H1 (cell line): ENCODE measurements around the gene FIP1L1. TPM values are rescaled to one million over a fixed set of nuclear protein-coding genes. Genes with fewer than 3 reads are reported as not detected.

Experiments
- CTCF ChIA-PET: fragments of 300-600 bp; sonication (Branson Sonifier 250); formaldehyde crosslinking; loops from one replicate; lab custom pipeline; 2021; ENCODE audit not compliant: partially characterized antibody; lab: Charles Lee
- POLR2A ChIA-PET: fragments of 300-600 bp; sonication (Branson Sonifier 250); formaldehyde crosslinking; loops from one replicate; lab custom pipeline; 2021; ENCODE audit warnings: inconsistent platforms; ENCODE audit not compliant: partially characterized antibody; lab: Charles Lee
- DNase-seq, 2 experiments: peaks; one replicate each; pipeline versions ENCODE4 v3.0.0 to v3.0.0-alpha.2; 2010 to 2022; ENCODE audit warnings: low spot score in 2 of 2, low read depth in 1 of 2, mixed read lengths in 1 of 2
- FAIRE-seq: peaks from 2 replicates; lab custom pipeline; 2011; peaks lifted over from hg19 to GRCh38; lab: Jason Lieb, UNC
- H2AFZ ChIP-seq: 2 replicates; pipeline ENCODE4 v1.8.1; 2012; ENCODE audit warnings: low read length, inconsistent platforms
- H2AK5ac ChIP-seq: 2 replicates; pipeline ENCODE4 v1.6.1; 2013; ENCODE audit warnings: low read depth, low read length
- H2BK120ac ChIP-seq: replicated peaks from 2 replicates; pipeline ENCODE3; 2013; ENCODE audit warnings: low read depth, low read length, inconsistent platforms
- H2BK12ac ChIP-seq: 2 replicates; pipeline ENCODE4 v1.6.1; 2013; ENCODE audit warnings: low read depth, low read length
- H2BK15ac ChIP-seq: 2 replicates; pipeline ENCODE4 v1.6.1; 2013; ENCODE audit warnings: low read length
- H2BK20ac ChIP-seq: 2 replicates; pipeline ENCODE4 v1.6.1; 2013; ENCODE audit warnings: low read length
- H2BK5ac ChIP-seq: 2 replicates; pipeline ENCODE4 v1.6.1; 2013; ENCODE audit warnings: low read depth, low read length
- H3K14ac ChIP-seq: 2 replicates; pipeline ENCODE4 v1.6.1; 2013; ENCODE audit warnings: inconsistent platforms; ENCODE audit not compliant: insufficient read length
- H3K18ac ChIP-seq: 2 replicates; pipeline ENCODE4 v1.6.1; 2013; ENCODE audit warnings: low read length; ENCODE audit errors: extremely low read depth
- H3K23ac ChIP-seq: 2 replicates; pipeline ENCODE4 v1.6.1; 2013; ENCODE audit warnings: inconsistent platforms; ENCODE audit not compliant: insufficient read length
- H3K23me2 ChIP-seq: 2 replicates; pipeline ENCODE4 v1.6.1; 2013; ENCODE audit warnings: low read depth, low read length
- H3K27ac ChIP-seq: 2 replicates; pipeline ENCODE4 v1.6.1; 2011; ENCODE audit warnings: low read depth, low read length, inconsistent platforms
- H3K27me3 ChIP-seq, 4 experiments: replicated peaks in 1 of 4; 1 replicate in 1 of 4; 2 replicates in 3 of 4; pipeline versions ENCODE4 v1.6.1 to v1.8.1; 2011 to 2013; ENCODE audit warnings: low read length in 3 of 4, mild to moderate bottlenecking in 3 of 4, inconsistent platforms in 2 of 4, mixed read lengths in 2 of 4, moderate library complexity in 1 of 4; ENCODE audit not compliant: control insufficient read depth in 3 of 4, insufficient read depth in 3 of 4; ENCODE audit errors: extremely low read depth in 1 of 4
- H3K36me3 ChIP-seq, 4 experiments: 2 replicates each; pipeline versions ENCODE4 v1.6.1 to v1.8.1; 2011 to 2013; ENCODE audit warnings: mild to moderate bottlenecking in 4 of 4, low read length in 3 of 4, moderate library complexity in 2 of 4, control low read depth in 1 of 4, inconsistent platforms in 1 of 4; ENCODE audit not compliant: insufficient read depth in 4 of 4, control insufficient read depth in 2 of 4
- H3K4ac ChIP-seq: replicated peaks from 2 replicates; pipeline ENCODE3; 2013; ENCODE audit warnings: low read length, low read depth, mixed read lengths, inconsistent platforms; ENCODE audit not compliant: insufficient read length
- H3K4me1 ChIP-seq, 4 experiments: replicated peaks in 1 of 4; 1 replicate in 1 of 4; 2 replicates in 3 of 4; pipeline versions ENCODE4 v1.6.1 to v1.8.1; 2011 to 2013; ENCODE audit warnings: low read length in 3 of 4, inconsistent platforms in 2 of 4, mixed read lengths in 1 of 4; ENCODE audit not compliant: insufficient read depth in 4 of 4, control insufficient read depth in 3 of 4
- H3K4me2 ChIP-seq, 2 experiments: 2 replicates each; pipeline versions ENCODE4 v1.6.1 to v1.8.1; 2011 to 2013; ENCODE audit warnings: low read depth in 2 of 2, low read length in 2 of 2, control low read depth in 1 of 2, inconsistent platforms in 1 of 2, mild to moderate bottlenecking in 1 of 2; ENCODE audit not compliant: insufficient read depth in 1 of 2
- H3K4me3 ChIP-seq, 4 experiments: fragments of 200-600, 300-600 bp in 1 of 4; sonication (generic), shearing (Covaris generic), sonication (Bioruptor Twin) in 1 of 4; 2 replicates each; pipeline versions ENCODE4 v1.5.1 to v1.8.1; 2011 to 2016; ENCODE audit warnings: low read length in 4 of 4, low read depth in 3 of 4, control low read depth in 2 of 4, inconsistent platforms in 2 of 4, mild to moderate bottlenecking in 2 of 4, mixed read lengths in 1 of 4, moderate library complexity in 1 of 4; ENCODE audit not compliant: insufficient read depth in 2 of 4; ENCODE audit errors: extremely low read depth in 1 of 4
- H3K56ac ChIP-seq: replicated peaks from 2 replicates; pipeline ENCODE3; 2013; ENCODE audit warnings: low read depth, mild to moderate bottlenecking, mixed read lengths, low read length, inconsistent platforms; ENCODE audit not compliant: insufficient read length
- H3K79me1 ChIP-seq: 2 replicates; pipeline ENCODE4 v1.6.1; 2013; ENCODE audit warnings: low read depth, low read length, control low read depth
- H3K79me2 ChIP-seq, 2 experiments: 2 replicates each; pipeline versions ENCODE4 v1.6.1 to v1.8.1; 2012 to 2013; ENCODE audit warnings: low read length in 2 of 2, mild to moderate bottlenecking in 2 of 2, inconsistent platforms in 1 of 2; ENCODE audit not compliant: insufficient read depth in 2 of 2, control insufficient read depth in 1 of 2
- H3K9ac ChIP-seq, 4 experiments: replicated peaks in 1 of 4; 1 replicate in 1 of 4; 2 replicates in 3 of 4; pipeline versions ENCODE4 v1.6.1 to v1.8.1; 2011 to 2013; ENCODE audit warnings: low read depth in 3 of 4, low read length in 3 of 4, control low read depth in 2 of 4, mild to moderate bottlenecking in 2 of 4, moderate library complexity in 2 of 4, inconsistent platforms in 1 of 4; ENCODE audit errors: extremely low read depth in 1 of 4
- H3K9me3 ChIP-seq, 2 experiments: 2 replicates each; pipeline versions ENCODE4 v1.6.1 to v1.8.1; 2012 to 2013; ENCODE audit warnings: mild to moderate bottlenecking in 2 of 2, moderate library complexity in 2 of 2, control low read depth in 1 of 2, inconsistent platforms in 1 of 2, low read depth in 1 of 2, low read length in 1 of 2, mixed read lengths in 1 of 2; ENCODE audit not compliant: insufficient read depth in 2 of 2
- H4K20me1 ChIP-seq, 2 experiments: replicated peaks in 1 of 2; 2 replicates each; pipeline versions ENCODE3 to v1.8.1; 2011 to 2013; ENCODE audit warnings: inconsistent platforms in 2 of 2, low read length in 2 of 2, mild to moderate bottlenecking in 1 of 2; ENCODE audit not compliant: insufficient read depth in 2 of 2, control insufficient read depth in 1 of 2
- H4K5ac ChIP-seq: 2 replicates; pipeline ENCODE4 v1.6.1; 2013; ENCODE audit warnings: low read length, low read depth, mixed read lengths, inconsistent platforms; ENCODE audit not compliant: insufficient read length
- H4K8ac ChIP-seq: 2 replicates; pipeline ENCODE4 v1.8.0; 2013; ENCODE audit warnings: mild to moderate bottlenecking, moderate library complexity, low read length, inconsistent platforms; ENCODE audit not compliant: insufficient read depth; ENCODE audit errors: extremely low read depth
- H4K91ac ChIP-seq: replicated peaks from 2 replicates; pipeline ENCODE3; 2013; ENCODE audit warnings: low read length, mixed read lengths, inconsistent platforms; ENCODE audit not compliant: insufficient read length
- WGBS, 2 experiments: shearing (Covaris generic) in 1 of 2; methylation state at CpG; one replicate each; pipeline versions ENCODE4 v1.1.6 to v1.1.7; 2013 to 2015; ENCODE audit warnings: low lambda C conversion rate in 2 of 2, mixed read lengths in 2 of 2, inconsistent platforms in 1 of 2, low coverage in 1 of 2, missing lambda C conversion rate in 1 of 2; ENCODE audit not compliant: insufficient replicate concordance in 2 of 2, insufficient coverage in 1 of 2, insufficient read length in 1 of 2; ENCODE audit errors: extremely low coverage in 1 of 2, missing lambda C conversion rate in 1 of 2; 5-methylcytosine and 5-hydroxymethylcytosine counted together
- polyA plus RNA-seq, 7 experiments: library from polyadenylated mRNA; depleted of rRNA in 3 of 7; stranded (reverse) in 5 of 7; unstranded in 2 of 7; fragments of >200 nt in 5 of 7; fragments of 200-250 nt in 2 of 7; gene quantifications; 1 replicate in 5 of 7; 2 replicates in 1 of 7; 4 replicates in 1 of 7; pipeline versions ENCODE4 v1.2.1 to v1.2.3, GENCODE V29; 2011 to 2013; ENCODE audit warnings: missing spikeins in 2 of 7, mixed read lengths in 2 of 7
- total RNA-seq: library from RNA; stranded (reverse); fragmentation: NEBNext Ultra II Directional; extraction: Animal tissue kit (Norgen Biotek cat#: 25700); gene quantifications from 2 replicates; pipeline ENCODE4 v1.2.1, GENCODE V29; 2021
- TF ChIP-seq, protein P1 (sequence below): IDR thresholded peaks from 2 replicates; pipeline ENCODE4 v1.6.1; 2012; ENCODE audit warnings: inconsistent platforms

Gene FIP1L1
- total and polyA plus RNA-seq, 2 of the 8 experiments (the other 6 are each of a cell fraction or from before 2014, with no cell fraction given), result 19.5 to 53.7 TPM

GRCh38 chr4:53436251-53436650 lies 58.8 kb downstream of the FIP1L1 start:
- Histone ChIP-seq H3K36me3 (peaks cover 0 to 13% (median 2%) of the 10 kb centered on the region in 4 experiments; a peak in 2 of 8 replicates), H3K9ac (no peak overlapping the region), H3K79me2 (peaks cover 0 to 2% of the 10 kb centered on the region in 2 experiments; a peak in 1 of 4 replicates), H2BK12ac (no peak overlapping the region), H3K23me2 (no peaks in the 10 kb centered on the region), H3K27me3 (no peaks in the 10 kb centered on the region), H3K18ac (no peak overlapping the region), H2AK5ac (no peak overlapping the region), H2BK5ac (no peak overlapping the region), H3K56ac (no peak overlapping the region), H2BK20ac (no peak overlapping the region), H3K4ac (no peak overlapping the region), H3K4me2 (no peak overlapping the region), H2BK15ac (no peak overlapping the region), H2BK120ac (no peak overlapping the region), H3K79me1 (no peaks in the 10 kb centered on the region), H4K8ac (no peak overlapping the region), H3K4me1 (no peaks in the 10 kb centered on the region), H4K5ac (no peak overlapping the region), H3K27ac (no peak overlapping the region), H4K20me1 (no peaks in the 10 kb centered on the region), H3K14ac (no peak overlapping the region), H2AFZ (no peak overlapping the region), H3K9me3 (no peaks in the 10 kb centered on the region), H3K23ac (no peak overlapping the region), H3K4me3 (no peak overlapping the region), H4K91ac (no peak overlapping the region)
- POLR2A ChIA-PET, result no interaction called here
- TF ChIP-seq, protein P1, sequence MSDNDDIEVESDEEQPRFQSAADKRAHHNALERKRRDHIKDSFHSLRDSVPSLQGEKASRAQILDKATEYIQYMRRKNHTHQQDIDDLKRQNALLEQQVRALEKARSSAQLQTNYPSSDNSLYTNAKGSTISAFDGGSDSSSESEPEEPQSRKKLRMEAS, result no peak
- CTCF ChIA-PET, result interaction anchor here (0.6 to 1.9 kb wide), 3 partner anchors 41 to 796 kb away, joined by 3 to 4 read pairs (median 3); no protein-coding TSS in a partner anchor
- DNase-seq (no peak), FAIRE-seq (no peak)
- 83% methylated on average over 1 of the region's 1 CpG; no CpG with 5 or more reads in 1 of the 2 experiments for WGBS, 2 experiments
